ENCODE data around the gene SUDS3.

SUDS3 gene

DNA sequence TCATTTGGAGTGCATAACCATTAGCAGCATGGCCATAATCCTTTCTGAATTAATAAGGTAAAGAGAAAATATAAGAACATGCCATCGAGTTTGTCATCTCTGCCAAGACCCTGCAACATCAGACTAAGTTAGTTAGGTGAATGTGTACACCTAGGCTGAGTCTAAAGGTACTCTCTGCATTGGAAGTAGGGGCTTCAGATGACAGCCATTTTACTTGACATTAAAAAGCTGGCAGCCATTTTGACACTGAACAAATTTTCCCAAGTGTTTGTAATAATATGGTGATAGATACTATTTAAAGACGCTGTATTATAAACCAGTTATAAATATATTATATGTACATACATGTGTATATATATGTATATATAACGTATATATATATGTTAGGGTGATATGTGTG lies 79.0 kb downstream of the SUDS3 start:
- no peak for DNase-seq (ENCODE audit: low spot score)

DNA sequence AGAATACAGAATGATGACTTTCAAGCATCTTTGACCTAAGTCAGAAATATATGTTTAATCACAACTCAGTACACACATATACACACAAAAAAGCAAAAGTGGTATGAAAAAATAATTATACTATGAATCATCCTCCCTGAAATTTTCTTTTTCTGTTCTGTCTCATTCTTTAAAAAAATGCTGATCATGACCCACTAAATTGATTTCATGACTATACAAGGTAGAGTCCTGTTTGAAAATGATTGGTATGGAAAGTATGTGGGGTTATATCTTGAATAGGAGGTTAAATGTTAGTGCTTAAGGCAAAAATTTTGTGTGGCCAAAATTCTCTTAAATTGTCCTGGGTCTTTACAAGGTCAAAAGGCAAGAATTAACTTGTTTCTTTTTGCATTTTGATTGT lies 80.4 kb downstream of the SUDS3 start:
- DNase-seq (ENCODE audit: low spot score): no peak

DNA sequence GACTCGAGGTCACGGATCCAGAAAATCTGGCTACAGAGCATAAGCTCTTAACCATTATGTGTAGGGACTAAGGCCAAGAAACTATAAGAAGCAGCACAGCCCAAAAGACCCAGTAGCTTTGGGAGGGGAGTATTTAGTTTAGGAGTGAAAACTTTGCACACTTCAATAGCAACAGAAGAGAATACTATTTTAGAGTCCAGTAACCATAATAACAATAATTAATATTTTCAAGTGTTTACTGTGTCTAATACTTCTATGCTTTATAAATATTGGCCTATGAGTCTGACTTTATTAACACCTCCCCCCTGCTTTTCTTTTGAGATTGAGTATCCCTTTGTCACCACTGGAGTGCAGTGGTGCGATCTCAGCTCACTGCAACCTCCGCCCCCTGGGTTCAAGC lies 82.8 kb downstream of the SUDS3 start:
- no peak for DNase-seq (ENCODE audit: low spot score)

DNA sequence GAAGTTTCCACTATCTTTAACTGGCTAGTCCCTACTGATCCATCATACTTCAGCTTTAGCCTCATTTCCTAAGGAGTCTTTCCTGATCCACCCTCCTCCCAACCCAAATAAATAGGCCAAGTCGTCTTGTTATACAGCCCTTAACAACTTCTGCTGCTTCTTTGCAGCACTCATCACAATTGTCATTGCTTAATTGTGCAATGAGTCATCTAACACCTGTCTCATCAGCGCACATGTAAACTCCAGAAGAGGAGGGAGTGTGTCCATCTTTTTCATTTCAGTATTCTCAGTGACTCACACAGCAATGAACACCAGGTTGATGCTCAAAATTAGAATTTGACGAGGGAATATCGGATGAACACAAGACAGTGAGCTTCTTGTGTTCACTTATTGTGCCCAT lies 87.3 kb downstream of the SUDS3 start:
- DNase-seq (ENCODE audit: low spot score): no peak

DNA sequence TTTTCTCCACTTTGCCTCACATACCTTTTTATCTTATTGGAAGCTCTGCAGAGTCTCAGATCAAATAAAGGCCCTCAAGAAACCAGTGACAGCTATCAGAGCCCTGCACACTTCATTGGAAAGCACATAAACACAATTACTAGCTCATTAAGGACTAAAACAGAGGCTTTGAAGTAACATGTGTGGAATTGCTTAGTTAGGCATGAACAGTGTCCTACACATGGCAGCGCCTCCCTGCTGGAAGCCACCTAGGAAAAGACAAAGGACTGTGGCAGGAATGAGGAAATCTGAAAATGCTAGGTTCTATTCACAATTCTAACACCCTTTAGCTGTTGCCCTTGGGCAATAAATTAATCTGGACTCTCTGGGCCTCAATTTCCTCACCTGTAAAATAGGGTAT lies 89.4 kb downstream of the SUDS3 start:
- no peak for DNase-seq (ENCODE audit: low spot score)

Data from GM03348 (cell line).